ENCODE measurements around the gene CCDC170. TPM values are rescaled to one million over a fixed set of nuclear protein-coding genes. Genes with fewer than 3 reads are reported as not detected.

CCDC170 gene
- total and polyA plus RNA-seq, 2 donors (not counting 1 experiment from before 2014, with no cell fraction given) = 0.76 to 0.83 TPM

- Histone ChIP-seq H3K79me2 (ENCODE audit: control insufficient read depth, insufficient read depth, low read length) (no peaks in the 10 kb centered on the region), H4K20me1 (ENCODE audit: control insufficient read depth, extremely low read depth, insufficient read depth, low read length) (no peaks in the 10 kb centered on the region), H3K36me3 (ENCODE audit: control insufficient read depth, insufficient read depth, low read length) (no peaks in the 10 kb centered on the region), H3K4me3 (replicated peaks in 1 of 4; ENCODE audit: control extremely low read depth in 1 of 4, insufficient read depth in 1 of 4, low read depth in 3 of 4, low read length in 4 of 4) (peak overlapping the region; percentile 56 to 70 (median 63)), H3K4me2 (ENCODE audit: extremely low read depth, insufficient read depth, low read length) (peak overlapping the region; percentile 90), H3K27me3 (ENCODE audit: control insufficient read depth, insufficient read depth, low read length) (no peaks in the 10 kb centered on the region), H2AFZ (ENCODE audit: low read length) (peak overlapping the region; percentile 87), H3K4me1 (ENCODE audit: control insufficient read depth, extremely low read depth, insufficient read depth, low read length) (peaks cover 2% of the 10 kb centered on the region), H3K9me3 (ENCODE audit: control insufficient read depth, insufficient read depth, low read depth, low read length) (no peaks in the 10 kb centered on the region), H3K27ac (ENCODE audit: insufficient read depth, low read length) (no peak overlapping the region), H3K9ac (ENCODE audit: insufficient read depth, low read length) (no peak overlapping the region)
- peak in 1 of 2 donors; percentile 32 for DNase-seq (ENCODE audit: low read depth in 2 of 2)
- TF ChIP-seq EZH2 (IDR thresholded peaks at IDR 0.05; ENCODE audit: low read length, missing control alignments) (no peak), CTCF (conservative IDR thresholded peaks at IDR 0.05 in 1 of 2, IDR thresholded peaks at IDR 0.05 in 1 of 2; ENCODE audit: low read depth in 1 of 2, low read length in 2 of 2) (no peak)
Measured at GRCh38 chr6:151494936-151495320, 1.1 kb downstream of the CCDC170 start.

- Histone ChIP-seq H3K4me2 (ENCODE audit: extremely low read depth, insufficient read depth, low read length) (no peak overlapping the region), H3K27me3 (ENCODE audit: control insufficient read depth, insufficient read depth, low read length) (no peaks in the 10 kb centered on the region), H3K79me2 (ENCODE audit: control insufficient read depth, insufficient read depth, low read length) (no peaks in the 10 kb centered on the region), H3K9ac (ENCODE audit: insufficient read depth, low read length) (no peak overlapping the region), H3K9me3 (ENCODE audit: control insufficient read depth, insufficient read depth, low read depth, low read length) (no peaks in the 10 kb centered on the region), H4K20me1 (ENCODE audit: control insufficient read depth, extremely low read depth, insufficient read depth, low read length) (no peaks in the 10 kb centered on the region), H2AFZ (ENCODE audit: low read length) (no peak overlapping the region), H3K4me1 (ENCODE audit: control insufficient read depth, extremely low read depth, insufficient read depth, low read length) (peaks cover 2% of the 10 kb centered on the region), H3K27ac (ENCODE audit: insufficient read depth, low read length) (no peak overlapping the region), H3K4me3 (replicated peaks in 1 of 4; ENCODE audit: control extremely low read depth in 1 of 4, insufficient read depth in 1 of 4, low read depth in 3 of 4, low read length in 4 of 4) (no peak overlapping the region), H3K36me3 (ENCODE audit: control insufficient read depth, insufficient read depth, low read length) (no peaks in the 10 kb centered on the region)
- DNase-seq (ENCODE audit: low read depth in 2 of 2) = no peak
- no peak for TF ChIP-seq CTCF (conservative IDR thresholded peaks at IDR 0.05 in 1 of 2, IDR thresholded peaks at IDR 0.05 in 1 of 2; ENCODE audit: low read depth in 1 of 2, low read length in 2 of 2)
- no peak for TF ChIP-seq EZH2 (IDR thresholded peaks at IDR 0.05; ENCODE audit: low read length, missing control alignments)
Measured at GRCh38 chr6:151495380-151495779, 1.6 kb downstream of the CCDC170 start.

GRCh38 chr6:151497905-151498304, 4.1 kb downstream of the CCDC170 start:
- peaks cover 2% of the 10 kb centered on the region for H3K4me1 ChIP-seq (ENCODE audit: control insufficient read depth, extremely low read depth, insufficient read depth, low read length)
- H4K20me1 ChIP-seq (ENCODE audit: control insufficient read depth, extremely low read depth, insufficient read depth, low read length) = no peaks in the 10 kb centered on the region
- H3K27me3 ChIP-seq (ENCODE audit: control insufficient read depth, insufficient read depth, low read length) = no peaks in the 10 kb centered on the region
- H3K36me3 ChIP-seq (ENCODE audit: control insufficient read depth, insufficient read depth, low read length) = no peaks in the 10 kb centered on the region
- H3K4me2 ChIP-seq (ENCODE audit: extremely low read depth, insufficient read depth, low read length) = no peak overlapping the region
- H3K4me3 ChIP-seq (replicated peaks in 1 of 4; ENCODE audit: control extremely low read depth in 1 of 4, insufficient read depth in 1 of 4, low read depth in 3 of 4, low read length in 4 of 4) = no peak overlapping the region
- no peaks in the 10 kb centered on the region for H3K79me2 ChIP-seq (ENCODE audit: control insufficient read depth, insufficient read depth, low read length)
- no peak overlapping the region for H2AFZ ChIP-seq (ENCODE audit: low read length)
- no peak for TF ChIP-seq EZH2 (IDR thresholded peaks at IDR 0.05; ENCODE audit: low read length, missing control alignments)
- TF ChIP-seq CTCF (conservative IDR thresholded peaks at IDR 0.05 in 1 of 2, IDR thresholded peaks at IDR 0.05 in 1 of 2; ENCODE audit: low read depth in 1 of 2, low read length in 2 of 2) = no peak
- DNase-seq (ENCODE audit: low read depth in 2 of 2) = no peak
- no peak overlapping the region for H3K9ac ChIP-seq (ENCODE audit: insufficient read depth, low read length)
- H3K9me3 ChIP-seq (ENCODE audit: control insufficient read depth, insufficient read depth, low read depth, low read length) = no peaks in the 10 kb centered on the region
- H3K27ac ChIP-seq (ENCODE audit: insufficient read depth, low read length) = no peak overlapping the region
